ENCODE results near the gene XRCC4. TPM values are rescaled to one million over a fixed set of nuclear protein-coding genes. Genes with fewer than 3 reads are reported as not detected.

The XRCC4 gene
- total RNA-seq, 2 donors from 2014 or later = 10.6 to 17.3 TPM

- H3K27ac Mint-ChIP-seq = no peak overlapping the region
- Histone ChIP-seq H3K36me3 (ENCODE audit: control insufficient read depth, insufficient read depth, low read length) (no peaks in the 10 kb centered on the region), H3K27ac (ENCODE audit: low read depth, low read length) (no peak overlapping the region), H3K4me1 (ENCODE audit: control insufficient read depth, insufficient read depth, low read length) (no peaks in the 10 kb centered on the region), H3K9me3 (ENCODE audit: control insufficient read depth, low read length) (no peaks in the 10 kb centered on the region), H3K27me3 (ENCODE audit: control insufficient read depth, insufficient read depth, low read length, poor library complexity, severe bottlenecking) (no peaks in the 10 kb centered on the region), H3K9ac (ENCODE audit: extremely low read depth, low read length, poor library complexity, severe bottlenecking) (no peak overlapping the region), H3K4me3 (ENCODE audit: low read length) (no peak overlapping the region)
- peaks cover 9% of the 10 kb centered on the region for H3K4me1 Mint-ChIP-seq
- peak; percentile 54 for DNase-seq
- TF ChIP-seq CTCF (conservative IDR thresholded peaks at IDR 0.05) = no peak
- no peaks in the 10 kb centered on the region for H3K9me3 Mint-ChIP-seq
- no peaks in the 10 kb centered on the region for H3K36me3 Mint-ChIP-seq (ENCODE audit: low read depth)
- H3K4me3 Mint-ChIP-seq = no peak overlapping the region
- 87 to 90% methylated on average over 3 of the region's 3 CpGs for WGBS, 2 experiments (ENCODE audit: insufficient coverage in 1 of 2, insufficient read length in 1 of 2)
- no peaks in the 10 kb centered on the region for H3K27me3 Mint-ChIP-seq (ENCODE audit: insufficient read depth)
These were observed 143.0 kb downstream of the XRCC4 start for GRCh38 chr5:83220331-83220730.

- Histone ChIP-seq H3K4me3 (ENCODE audit: low read length) (no peak overlapping the region), H3K9me3 (ENCODE audit: control insufficient read depth, low read length) (no peaks in the 10 kb centered on the region), H3K9ac (ENCODE audit: extremely low read depth, low read length, poor library complexity, severe bottlenecking) (no peak overlapping the region), H3K27me3 (ENCODE audit: control insufficient read depth, insufficient read depth, low read length, poor library complexity, severe bottlenecking) (no peaks in the 10 kb centered on the region), H3K36me3 (ENCODE audit: control insufficient read depth, insufficient read depth, low read length) (no peaks in the 10 kb centered on the region), H3K4me1 (ENCODE audit: control insufficient read depth, insufficient read depth, low read length) (no peaks in the 10 kb centered on the region), H3K27ac (ENCODE audit: low read depth, low read length) (no peak overlapping the region)
- H3K9me3 Mint-ChIP-seq = no peaks in the 10 kb centered on the region
- no peak overlapping the region for H3K27ac Mint-ChIP-seq
- DNase-seq = no peak
- WGBS, 2 experiments (ENCODE audit: insufficient coverage in 1 of 2, insufficient read length in 1 of 2) = 69 to 94% methylated on average over 2 of the region's 2 CpGs
- TF ChIP-seq CTCF (conservative IDR thresholded peaks at IDR 0.05) = no peak
- no peaks in the 10 kb centered on the region for H3K36me3 Mint-ChIP-seq (ENCODE audit: low read depth)
- H3K4me3 Mint-ChIP-seq = no peak overlapping the region
- no peaks in the 10 kb centered on the region for H3K27me3 Mint-ChIP-seq (ENCODE audit: insufficient read depth)
- H3K4me1 Mint-ChIP-seq = peaks cover 18% of the 10 kb centered on the region
These were observed 145.6 kb downstream of the XRCC4 start for GRCh38 chr5:83222906-83223305.

DNA sequence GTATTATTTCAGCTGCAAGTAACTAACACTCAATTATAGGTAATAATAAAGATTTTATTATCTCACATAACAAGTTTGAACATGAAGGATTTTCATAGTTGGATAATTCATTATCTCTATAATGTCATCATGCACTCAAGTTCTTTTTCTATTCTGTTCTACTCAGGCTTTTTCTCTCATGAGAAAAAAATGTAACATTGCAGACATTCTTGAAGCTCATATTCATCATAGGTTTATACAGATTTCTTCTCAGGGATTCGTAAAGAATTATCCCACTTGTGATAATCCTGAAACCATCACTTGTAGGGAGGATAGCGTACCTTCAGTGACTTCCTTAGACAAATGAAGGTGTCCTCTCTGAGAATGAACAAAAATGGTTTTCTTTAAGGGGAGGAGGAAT is 150.3 kb downstream of the XRCC4 start:
- Mint-ChIP-seq H3K9me3 (no peaks in the 10 kb centered on the region), H3K27ac (no peak overlapping the region), H3K27me3 (ENCODE audit: insufficient read depth) (no peaks in the 10 kb centered on the region), H3K4me3 (no peak overlapping the region), H3K36me3 (ENCODE audit: low read depth) (no peaks in the 10 kb centered on the region), H3K4me1 (peaks cover 9% of the 10 kb centered on the region)
- Histone ChIP-seq H3K4me1 (ENCODE audit: control insufficient read depth, insufficient read depth, low read length) (no peaks in the 10 kb centered on the region), H3K36me3 (ENCODE audit: control insufficient read depth, insufficient read depth, low read length) (no peaks in the 10 kb centered on the region), H3K27ac (ENCODE audit: low read depth, low read length) (no peak overlapping the region), H3K27me3 (ENCODE audit: control insufficient read depth, insufficient read depth, low read length, poor library complexity, severe bottlenecking) (no peaks in the 10 kb centered on the region), H3K9me3 (ENCODE audit: control insufficient read depth, low read length) (no peaks in the 10 kb centered on the region), H3K9ac (ENCODE audit: extremely low read depth, low read length, poor library complexity, severe bottlenecking) (no peak overlapping the region), H3K4me3 (ENCODE audit: low read length) (no peak overlapping the region)
- 93% methylated on average over 2 of the region's 2 CpGs; no CpG with 5 or more reads in 1 of the 2 experiments for WGBS, 2 experiments (ENCODE audit: insufficient coverage in 1 of 2, insufficient read length in 1 of 2)
- no peak for DNase-seq
- TF ChIP-seq CTCF (conservative IDR thresholded peaks at IDR 0.05) = no peak

Measured in endodermal cell (in vitro differentiated cells).